Ectodermal cell (in vitro differentiated cells): ENCODE data around the gene MYO15A.

Experiments used
- H3K27ac ChIP-seq: 2 replicates; pipeline ENCODE4 v1.7.0; 2013; ENCODE audit warnings: mild to moderate bottlenecking, low read depth, low read length; ENCODE audit not compliant: insufficient read depth, poor library complexity, severe bottlenecking
- H3K27me3 ChIP-seq: 2 replicates; pipeline ENCODE4 v1.7.0; 2013; ENCODE audit warnings: mild to moderate bottlenecking, low read length; ENCODE audit not compliant: insufficient read depth, control insufficient read depth, poor library complexity, severe bottlenecking
- H3K36me3 ChIP-seq: one replicate; pipeline ENCODE4 v1.7.0; 2013; ENCODE audit warnings: low read length; ENCODE audit not compliant: control insufficient read depth, insufficient read depth
- H3K4me1 ChIP-seq: one replicate; pipeline ENCODE4 v1.7.0; 2013; ENCODE audit warnings: low read length; ENCODE audit not compliant: control insufficient read depth, insufficient read depth
- H3K4me3 ChIP-seq: 2 replicates; pipeline ENCODE4 v1.7.0; 2013; ENCODE audit warnings: low read depth, low read length, control low read depth; ENCODE audit not compliant: insufficient read depth
- H3K9me3 ChIP-seq: 2 replicates; pipeline ENCODE4 v1.7.0; 2013; ENCODE audit warnings: mild to moderate bottlenecking, low read length, moderate library complexity; ENCODE audit not compliant: control insufficient read depth
- WGBS, 2 experiments: methylation state at CpG; one replicate each; pipeline ENCODE4 v1.1.7; 2013; ENCODE audit warnings: missing lambda C conversion rate in 2 of 2; 5-methylcytosine and 5-hydroxymethylcytosine counted together

Gene MYO15A

GRCh38 chr17:18117533-18117932, 9.0 kb downstream of the MYO15A start:
- peaks cover 12% of the 10 kb centered on the region for H3K4me1 ChIP-seq
- H3K27me3 ChIP-seq = no peaks in the 10 kb centered on the region
- H3K27ac ChIP-seq = no peak overlapping the region
- H3K4me3 ChIP-seq = no peak overlapping the region
- no peaks in the 10 kb centered on the region for H3K36me3 ChIP-seq
- no peaks in the 10 kb centered on the region for H3K9me3 ChIP-seq
- 87 to 94% methylated on average over 1 of the region's 1 CpG for WGBS, 2 experiments

- no peak overlapping the region for H3K4me3 ChIP-seq
- H3K27me3 ChIP-seq = no peaks in the 10 kb centered on the region
- H3K4me1 ChIP-seq = peaks cover 12% of the 10 kb centered on the region
- 92 to 93% methylated on average over 33 of the region's 33 CpGs for WGBS, 2 experiments
- H3K27ac ChIP-seq = no peak overlapping the region
- H3K36me3 ChIP-seq = no peaks in the 10 kb centered on the region
- H3K9me3 ChIP-seq = no peaks in the 10 kb centered on the region
Measured at GRCh38 chr17:18117982-18118975, 9.7 kb downstream of the MYO15A start.

- 96 to 97% methylated on average over 57 of the region's 57 CpGs for WGBS, 2 experiments
- no peaks in the 10 kb centered on the region for H3K36me3 ChIP-seq
- H3K4me3 ChIP-seq = no peak overlapping the region
- no peaks in the 10 kb centered on the region for H3K9me3 ChIP-seq
- no peaks in the 10 kb centered on the region for H3K27me3 ChIP-seq
- H3K27ac ChIP-seq = no peak overlapping the region
- H3K4me1 ChIP-seq = peaks cover 12% of the 10 kb centered on the region
Measured at GRCh38 chr17:18119166-18119745, 10.7 kb downstream of the MYO15A start.

- Histone ChIP-seq H3K9me3 (no peaks in the 10 kb centered on the region), H3K4me1 (peaks cover 12% of the 10 kb centered on the region), H3K4me3 (no peak overlapping the region), H3K36me3 (no peaks in the 10 kb centered on the region), H3K27me3 (no peaks in the 10 kb centered on the region), H3K27ac (no peak overlapping the region)
- WGBS, 2 experiments = 96 to 97% methylated on average over 30 of the region's 30 CpGs
Measured at GRCh38 chr17:18119938-18120337, 11.4 kb downstream of the MYO15A start.

GRCh38 chr17:18120461-18121017, 12.0 kb downstream of the MYO15A start:
- WGBS, 2 experiments = 97% methylated on average over 68 of the region's 68 CpGs
- Histone ChIP-seq H3K4me1 (peaks cover 12% of the 10 kb centered on the region), H3K9me3 (no peaks in the 10 kb centered on the region), H3K36me3 (no peaks in the 10 kb centered on the region), H3K27me3 (no peaks in the 10 kb centered on the region), H3K27ac (no peak overlapping the region), H3K4me3 (no peak overlapping the region)

- no peak overlapping the region for H3K27ac ChIP-seq
- 94 to 95% methylated on average over 54 of the region's 54 CpGs for WGBS, 2 experiments
- no peaks in the 10 kb centered on the region for H3K36me3 ChIP-seq
- H3K9me3 ChIP-seq = no peaks in the 10 kb centered on the region
- H3K4me3 ChIP-seq = no peak overlapping the region
- peaks cover 12% of the 10 kb centered on the region for H3K4me1 ChIP-seq
- no peaks in the 10 kb centered on the region for H3K27me3 ChIP-seq
Measured at GRCh38 chr17:18121144-18121910, 12.8 kb downstream of the MYO15A start.

GRCh38 chr17:18122990-18123753, 14.6 kb downstream of the MYO15A start:
- no peaks in the 10 kb centered on the region for H3K36me3 ChIP-seq
- WGBS, 2 experiments = 89 to 92% methylated on average over 31 of the region's 31 CpGs
- H3K4me1 ChIP-seq = peaks cover 5% of the 10 kb centered on the region
- H3K27me3 ChIP-seq = no peaks in the 10 kb centered on the region
- no peaks in the 10 kb centered on the region for H3K9me3 ChIP-seq
- no peak overlapping the region for H3K27ac ChIP-seq
- H3K4me3 ChIP-seq = no peak overlapping the region

GRCh38 chr17:18124345-18125126, 16.0 kb downstream of the MYO15A start:
- no peak overlapping the region for H3K4me3 ChIP-seq
- 87 to 90% methylated on average over 11 of the region's 11 CpGs for WGBS, 2 experiments
- no peaks in the 10 kb centered on the region for H3K27me3 ChIP-seq
- H3K9me3 ChIP-seq = no peaks in the 10 kb centered on the region
- no peak overlapping the region for H3K27ac ChIP-seq
- no peaks in the 10 kb centered on the region for H3K36me3 ChIP-seq
- H3K4me1 ChIP-seq = no peaks in the 10 kb centered on the region

GRCh38 chr17:18129041-18129502, 20.5 kb downstream of the MYO15A start:
- H3K27me3 ChIP-seq = no peaks in the 10 kb centered on the region
- H3K36me3 ChIP-seq = no peaks in the 10 kb centered on the region
- no peak overlapping the region for H3K4me3 ChIP-seq
- no peaks in the 10 kb centered on the region for H3K9me3 ChIP-seq
- no peaks in the 10 kb centered on the region for H3K4me1 ChIP-seq
- 90 to 93% methylated on average over 4 of the region's 4 CpGs for WGBS, 2 experiments
- H3K27ac ChIP-seq = no peak overlapping the region
